Epithelial cell of esophagus (primary cell): ENCODE measurements around the gene TAS2R10.
A peak's percentile ranks its signal among the peaks of the same experiment; 100 is the strongest.

Experiments used
- DNase-seq: peaks from one replicate; pipeline ENCODE4 v3.0.0; 2010; ENCODE audit warnings: low read depth
- H3K4me3 ChIP-seq: 2 replicates; pipeline ENCODE4 v1.5.1; 2011; ENCODE audit warnings: mild to moderate bottlenecking, low read length, control low read depth
- TF ChIP-seq, protein P1 (sequence below): IDR thresholded peaks from 2 replicates; pipeline ENCODE4 v1.5.1; 2011; ENCODE audit warnings: low read depth, mild to moderate bottlenecking, low read length, control low read depth, inconsistent platforms; ENCODE audit not compliant: insufficient read depth; ENCODE audit errors: missing control alignments

Gene TAS2R10, protein sequence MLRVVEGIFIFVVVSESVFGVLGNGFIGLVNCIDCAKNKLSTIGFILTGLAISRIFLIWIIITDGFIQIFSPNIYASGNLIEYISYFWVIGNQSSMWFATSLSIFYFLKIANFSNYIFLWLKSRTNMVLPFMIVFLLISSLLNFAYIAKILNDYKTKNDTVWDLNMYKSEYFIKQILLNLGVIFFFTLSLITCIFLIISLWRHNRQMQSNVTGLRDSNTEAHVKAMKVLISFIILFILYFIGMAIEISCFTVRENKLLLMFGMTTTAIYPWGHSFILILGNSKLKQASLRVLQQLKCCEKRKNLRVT

DNA sequence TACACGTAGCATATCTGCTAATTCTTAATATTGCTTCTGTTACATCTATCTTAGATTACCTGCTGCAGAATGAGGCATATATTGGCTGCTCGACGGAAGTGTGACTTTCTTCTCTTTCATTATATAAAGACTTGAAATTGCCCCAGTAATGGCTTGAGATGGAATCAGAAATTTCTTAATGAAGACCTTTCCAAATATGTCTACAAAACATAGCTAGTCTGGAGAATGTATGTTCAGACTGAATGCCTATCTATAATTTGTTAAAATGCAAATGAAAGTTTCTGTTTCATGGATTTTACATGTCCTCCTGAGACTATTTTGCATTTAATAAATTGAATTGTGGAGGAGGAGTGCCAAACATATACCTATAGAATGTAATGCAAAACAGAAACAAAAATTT, at the start of gene TAS2R10:
TAS2R10 (minus strand) TSS at position 101 of the 400 bp plus-strand sequence; CDS start at position 12, 89 bp downstream.
- TF ChIP-seq, protein P1, sequence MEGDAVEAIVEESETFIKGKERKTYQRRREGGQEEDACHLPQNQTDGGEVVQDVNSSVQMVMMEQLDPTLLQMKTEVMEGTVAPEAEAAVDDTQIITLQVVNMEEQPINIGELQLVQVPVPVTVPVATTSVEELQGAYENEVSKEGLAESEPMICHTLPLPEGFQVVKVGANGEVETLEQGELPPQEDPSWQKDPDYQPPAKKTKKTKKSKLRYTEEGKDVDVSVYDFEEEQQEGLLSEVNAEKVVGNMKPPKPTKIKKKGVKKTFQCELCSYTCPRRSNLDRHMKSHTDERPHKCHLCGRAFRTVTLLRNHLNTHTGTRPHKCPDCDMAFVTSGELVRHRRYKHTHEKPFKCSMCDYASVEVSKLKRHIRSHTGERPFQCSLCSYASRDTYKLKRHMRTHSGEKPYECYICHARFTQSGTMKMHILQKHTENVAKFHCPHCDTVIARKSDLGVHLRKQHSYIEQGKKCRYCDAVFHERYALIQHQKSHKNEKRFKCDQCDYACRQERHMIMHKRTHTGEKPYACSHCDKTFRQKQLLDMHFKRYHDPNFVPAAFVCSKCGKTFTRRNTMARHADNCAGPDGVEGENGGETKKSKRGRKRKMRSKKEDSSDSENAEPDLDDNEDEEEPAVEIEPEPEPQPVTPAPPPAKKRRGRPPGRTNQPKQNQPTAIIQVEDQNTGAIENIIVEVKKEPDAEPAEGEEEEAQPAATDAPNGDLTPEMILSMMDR = no peak
- no peak within 1 kb of the TSS for H3K4me3 ChIP-seq
- DNase-seq = no peak

DNA sequence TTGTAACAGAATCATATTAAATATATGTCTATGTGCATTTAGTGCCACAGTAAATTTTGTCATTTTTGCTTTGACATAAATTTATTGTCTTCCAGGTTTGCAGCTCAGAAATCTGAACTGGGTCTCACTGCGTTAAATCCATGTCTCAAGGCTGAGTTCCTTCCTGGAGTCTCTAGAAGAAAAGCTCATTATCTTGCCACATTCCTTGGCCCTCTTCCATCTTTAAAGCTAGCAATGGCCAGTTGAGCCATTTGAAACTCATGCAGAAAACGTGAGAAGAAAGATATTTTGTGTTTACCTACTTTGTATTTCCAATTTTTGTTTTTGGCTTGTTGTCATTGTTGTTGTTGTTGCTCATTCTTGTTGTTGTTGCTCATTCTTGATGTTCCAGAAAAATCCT, 47.2 kb upstream of the TAS2R10 start:
- TF ChIP-seq, protein P1 = no peak
- no peak for DNase-seq
- H3K4me3 ChIP-seq = no peak overlapping the region

DNA sequence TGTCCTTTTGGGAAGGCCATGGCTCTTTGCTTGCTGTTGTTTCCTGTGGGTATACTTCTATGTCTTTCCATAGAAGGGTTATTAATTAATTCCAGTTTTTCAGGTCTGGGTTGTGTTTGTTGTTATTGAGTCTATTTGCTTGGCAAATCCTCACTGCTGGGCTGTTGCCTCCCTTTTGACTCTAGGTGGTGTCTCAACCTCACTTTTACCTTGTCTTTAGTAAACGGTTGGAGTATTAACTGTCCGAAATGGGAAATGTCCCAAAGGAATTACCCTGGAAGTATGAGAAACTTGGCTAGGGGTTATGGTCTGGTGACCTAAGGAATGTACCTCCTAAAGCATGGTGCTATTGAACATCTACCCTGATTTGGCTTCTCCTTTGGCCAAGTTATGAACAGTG, 41.2 kb upstream of the TAS2R10 start:
- peak; percentile 38 for DNase-seq
- TF ChIP-seq, protein P1 = peak; percentile 59
- no peak overlapping the region for H3K4me3 ChIP-seq

DNA sequence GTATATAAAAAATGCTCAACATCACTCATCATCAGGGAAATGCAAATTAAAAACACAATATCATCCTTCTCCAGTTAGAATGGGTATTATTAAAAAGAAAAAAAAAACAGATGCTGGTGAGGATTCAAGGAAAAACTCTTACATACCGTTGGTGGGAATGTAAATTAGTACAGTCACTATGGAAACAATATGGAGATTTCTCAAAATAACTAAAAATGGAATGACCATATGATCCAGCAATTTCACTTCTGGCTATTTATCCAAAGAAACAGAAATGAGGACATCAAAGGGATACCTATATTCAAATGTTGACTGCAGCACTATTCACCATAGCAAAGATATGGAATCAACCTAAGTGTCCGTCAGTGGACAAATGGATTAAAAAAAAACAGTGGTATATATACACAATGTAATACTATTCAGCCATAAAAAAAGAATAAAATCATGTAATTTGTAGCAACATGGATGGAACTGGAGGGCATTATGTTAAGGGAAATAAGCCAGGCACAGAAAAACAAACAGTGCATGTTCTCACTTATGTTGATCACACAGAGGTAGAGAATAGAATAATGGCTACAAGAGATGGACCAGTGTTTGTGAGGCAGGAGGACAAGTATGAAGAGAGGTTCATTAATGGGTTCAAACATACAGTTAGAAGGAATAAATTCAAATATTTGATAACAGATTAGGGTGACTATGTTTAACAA, 37.5 kb upstream of the TAS2R10 start:
- no peak overlapping the region for H3K4me3 ChIP-seq
- TF ChIP-seq, protein P1 = no peak
- DNase-seq = no peak

DNA sequence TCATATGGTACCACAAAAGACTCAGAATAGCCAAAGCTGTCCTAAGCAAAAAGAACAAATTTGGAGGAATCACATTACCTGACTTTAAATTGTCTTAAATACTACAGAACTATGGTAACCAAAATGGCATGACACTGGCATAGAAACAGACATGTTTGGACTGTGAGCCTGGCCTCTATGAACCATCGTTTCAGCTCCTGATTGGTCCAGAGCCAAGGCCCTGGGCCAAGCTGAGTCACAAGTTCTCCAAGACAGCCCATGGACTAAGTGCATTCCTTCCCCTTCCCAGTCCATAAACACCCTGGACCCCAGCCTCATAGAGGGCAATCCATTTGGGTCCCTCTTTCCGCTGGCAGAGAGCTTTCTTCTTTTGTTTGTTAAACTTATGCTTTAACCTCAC, 35.2 kb upstream of the TAS2R10 start:
- DNase-seq = no peak
- H3K4me3 ChIP-seq = no peak overlapping the region
- TF ChIP-seq, protein P1 = no peak

DNA sequence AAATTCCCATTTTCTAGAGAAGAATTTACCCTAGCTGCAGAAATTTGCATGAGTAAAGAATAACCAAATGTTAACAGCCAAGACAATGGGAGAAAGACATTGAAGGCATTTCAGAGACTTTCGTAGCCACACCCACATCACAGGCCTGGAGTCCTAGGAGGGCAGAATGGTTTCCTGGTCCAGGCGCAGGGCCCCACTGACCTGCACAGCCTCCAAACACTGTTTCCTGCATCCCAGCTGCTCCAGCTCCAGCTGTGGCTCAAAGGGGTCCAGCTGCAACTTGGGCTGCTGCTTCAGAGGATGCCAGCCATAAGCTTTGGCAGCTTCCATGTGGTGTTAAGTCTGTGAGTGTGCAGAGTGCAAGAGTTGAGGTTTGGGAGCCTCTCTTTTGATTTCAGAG, 29.6 kb upstream of the TAS2R10 start:
- no peak overlapping the region for H3K4me3 ChIP-seq
- TF ChIP-seq, protein P1 = no peak
- no peak for DNase-seq
